Testis (tissue), 3 donors: ENCODE data around the gene CCDC138. TPM values are rescaled to one million over a fixed set of nuclear protein-coding genes. Genes with fewer than 3 reads are reported as not detected.

ENCODE experiments used
- DNase-seq: peaks from one replicate; pipeline ENCODE4 v3.0.0-alpha.2; 2019
- H3K27ac ChIP-seq, 2 donors: fragments of 200-600 bp; sonication (generic); one replicate each; pipeline ENCODE4 v1.5.1; 2019
- H3K27me3 ChIP-seq: fragments of 200-600 bp; sonication (generic); one replicate; pipeline ENCODE4 v1.5.1; 2019
- H3K36me3 ChIP-seq: fragments of 200-600 bp; sonication (generic); one replicate; pipeline ENCODE4 v1.5.1; 2017; ENCODE audit warnings: low read depth; ENCODE audit errors: missing control alignments
- H3K4me1 ChIP-seq: fragments of 200-600 bp; sonication (generic); one replicate; pipeline ENCODE4 v1.5.1; 2019
- H3K4me3 ChIP-seq, 2 donors: fragments of 200-600 bp; sonication (generic); one replicate each; pipeline ENCODE4 v1.5.1; 2017 to 2019
- H3K9me3 ChIP-seq: fragments of 200-600 bp; sonication (generic); one replicate; pipeline ENCODE4 v1.5.1; 2017
- CTCF ChIP-seq, 3 experiments: fragments of 450-650 bp in 2 of 3; fragments of 200-600 bp in 1 of 3; sonication (generic) in 1 of 3; IDR thresholded peaks; one replicate each; pipeline ENCODE4 v1.5.1; 2016 to 2019; ENCODE audit warnings: antibody characterized with exemption in 3 of 3, mild to moderate bottlenecking in 2 of 3, moderate library complexity in 1 of 3
- POLR2A ChIP-seq: fragments of 450-650 bp; IDR thresholded peaks from one replicate; pipeline ENCODE4 v1.6.1; 2017; ENCODE audit warnings: antibody characterized with exemption, mild to moderate bottlenecking, moderate library complexity
- WGBS, 2 donors: methylation state at CpG; one replicate each; pipeline ENCODE4 v1.1.5; 2018; 5-methylcytosine and 5-hydroxymethylcytosine counted together
- intact Hi-C: fragments of 100-400 bp; cut with DNase I; formaldehyde crosslinking; loops from one replicate; pipeline ENCODE4 v1.15.1; 2023; ENCODE audit warnings: low total_unique reads
- polyA plus RNA-seq: library from polyadenylated mRNA; stranded (reverse); fragments of 350-450 nt; fragmentation: Illumina TruSeq; extraction: RNeasy Lipid Tissue Mini Kit (QIAGEN cat#74804); gene quantifications from one replicate; pipeline ENCODE4 v1.2.3, GENCODE V29; 2014; ENCODE audit warnings: low read depth, low replicate concordance; ENCODE audit not compliant: insufficient read depth
- total RNA-seq, 2 donors: library from RNA; depleted of rRNA; stranded (reverse); fragments of >200 nt; gene quantifications; one replicate each; pipeline ENCODE4 v1.2.3, GENCODE V29; 2016

Gene CCDC138
- total and polyA plus RNA-seq, 3 donors from 2014 or later: 15.7 to 30.9 (median 19.3) TPM

- WGBS, 2 donors: 47 to 59% methylated on average over 1 of the region's 1 CpG
- Histone ChIP-seq H3K36me3 (no peaks in the 10 kb centered on the region), H3K27ac (no peak overlapping the region), H3K27me3 (no peaks in the 10 kb centered on the region), H3K4me3 (no peak overlapping the region), H3K4me1 (no peaks in the 10 kb centered on the region), H3K9me3 (no peaks in the 10 kb centered on the region)
- DNase-seq: no peak
- intact Hi-C loops: no loop called here
- TF ChIP-seq CTCF (IDR thresholded peaks at IDR 0.05) (no peak), POLR2A (no peak)
Observed at GRCh38 chr2:108855194-108855593, 68.6 kb downstream of the CCDC138 start.

- no peaks in the 10 kb centered on the region for H3K9me3 ChIP-seq
- H3K4me1 ChIP-seq: no peaks in the 10 kb centered on the region
- H3K36me3 ChIP-seq: no peaks in the 10 kb centered on the region
- DNase-seq: no peak
- TF ChIP-seq POLR2A: no peak
- TF ChIP-seq CTCF (IDR thresholded peaks at IDR 0.05): no peak
- H3K27ac ChIP-seq: no peak overlapping the region
- H3K27me3 ChIP-seq: no peaks in the 10 kb centered on the region
- no peak overlapping the region for H3K4me3 ChIP-seq
- intact Hi-C loops: no loop called here
- WGBS, 2 donors: 96 to 98% methylated on average over 3 of the region's 3 CpGs
Observed at GRCh38 chr2:108858894-108859293, 72.3 kb downstream of the CCDC138 start.

GRCh38 chr2:108866041-108866440 lies 79.5 kb downstream of the CCDC138 start:
- Histone ChIP-seq H3K27ac (no peak overlapping the region), H3K36me3 (no peaks in the 10 kb centered on the region), H3K9me3 (no peaks in the 10 kb centered on the region), H3K27me3 (no peaks in the 10 kb centered on the region), H3K4me1 (no peaks in the 10 kb centered on the region), H3K4me3 (no peak overlapping the region)
- intact Hi-C loops: no loop called here
- no peak for TF ChIP-seq CTCF (IDR thresholded peaks at IDR 0.05)
- no peak for TF ChIP-seq POLR2A
- DNase-seq: no peak

- intact Hi-C loops: no loop called here
- no peaks in the 10 kb centered on the region for H3K4me1 ChIP-seq
- no peaks in the 10 kb centered on the region for H3K36me3 ChIP-seq
- no peak overlapping the region for H3K27ac ChIP-seq
- WGBS, 2 donors: 95 to 100% methylated on average over 1 of the region's 1 CpG
- no peaks in the 10 kb centered on the region for H3K9me3 ChIP-seq
- no peak for DNase-seq
- no peak overlapping the region for H3K4me3 ChIP-seq
- no peaks in the 10 kb centered on the region for H3K27me3 ChIP-seq
- no peak for TF ChIP-seq CTCF (IDR thresholded peaks at IDR 0.05)
- TF ChIP-seq POLR2A: no peak
Observed at GRCh38 chr2:108868911-108869310, 82.3 kb downstream of the CCDC138 start.

- 87 to 97% methylated on average over 3 of the region's 3 CpGs for WGBS, 2 donors
- Histone ChIP-seq H3K27me3 (no peaks in the 10 kb centered on the region), H3K4me1 (no peaks in the 10 kb centered on the region), H3K9me3 (no peaks in the 10 kb centered on the region), H3K27ac (no peak overlapping the region), H3K36me3 (no peaks in the 10 kb centered on the region), H3K4me3 (no peak overlapping the region)
- DNase-seq: no peak
- TF ChIP-seq POLR2A (no peak), CTCF (IDR thresholded peaks at IDR 0.05) (no peak)
- intact Hi-C loops: no loop called here
Observed at GRCh38 chr2:108869542-108869941, 83.0 kb downstream of the CCDC138 start.
